Endothelial cell of umbilical vein (primary cell): ENCODE data around the gene SAP30L. TPM values are rescaled to one million over a fixed set of nuclear protein-coding genes. Genes with fewer than 3 reads are reported as not detected.

Experiments
- BruUV-seq: library from RNA; stranded (reverse); fragments of 400-500 nt; replicated peaks from 2 replicates; lab custom pipeline; 2021; lab: Mats Ljungman, UMichigan
- CTCF ChIA-PET: fragments of 300-600, 350-600 bp; sonication (Branson Sonifier 250); formaldehyde crosslinking; loops from one replicate; lab custom pipeline; 2021; ENCODE audit warnings: antibody characterized with exemption, inconsistent platforms; lab: Charles Lee
- POLR2A ChIA-PET: fragments of 300-600, 350-600 bp; sonication (Branson Sonifier 250); formaldehyde crosslinking; loops from one replicate; lab custom pipeline; 2021; ENCODE audit warnings: antibody characterized with exemption, inconsistent platforms; lab: Charles Lee
- DNase-seq: peaks from one replicate; pipeline ENCODE4 v3.0.0-alpha.2; 2011; ENCODE audit warnings: low read depth, low spot score
- FAIRE-seq: peaks from 2 replicates; lab custom pipeline; 2011; peaks lifted over from hg19 to GRCh38; lab: Jason Lieb, UNC
- H2AFZ ChIP-seq: 2 replicates; pipeline ENCODE4 v1.6.0; 2012; ENCODE audit warnings: low read depth, low read length, control low read depth, inconsistent platforms
- H3K27ac ChIP-seq: 2 replicates; pipeline ENCODE4 v1.5.1; 2011; ENCODE audit warnings: low read depth, mild to moderate bottlenecking, control low read depth, low read length, moderate library complexity; ENCODE audit not compliant: insufficient read depth
- H3K27me3 ChIP-seq, 2 experiments: 2 replicates each; pipeline versions ENCODE4 v1.6.0 to v1.6.1; 2011; ENCODE audit warnings: low read length in 2 of 2, mixed read lengths in 1 of 2; ENCODE audit not compliant: control insufficient read depth in 2 of 2, insufficient read depth in 2 of 2
- H3K36me3 ChIP-seq, 2 experiments: 2 replicates in 1 of 2; 3 replicates in 1 of 2; pipeline ENCODE4 v1.5.1; 2011; ENCODE audit warnings: low read length in 2 of 2, mild to moderate bottlenecking in 1 of 2, moderate library complexity in 1 of 2; ENCODE audit not compliant: control insufficient read depth in 2 of 2, insufficient read depth in 2 of 2; ENCODE audit errors: extremely low read depth in 1 of 2
- H3K4me1 ChIP-seq: 3 replicates; pipeline ENCODE4 v1.5.1; 2011; ENCODE audit warnings: mild to moderate bottlenecking, low read length; ENCODE audit not compliant: control insufficient read depth, insufficient read depth; ENCODE audit errors: extremely low read depth
- H3K4me2 ChIP-seq: 2 replicates; pipeline ENCODE4 v1.6.1; 2011; ENCODE audit warnings: low read length, control low read depth, mixed read lengths; ENCODE audit not compliant: insufficient read depth
- H3K4me3 ChIP-seq, 3 experiments: fragments of 200-600 bp in 1 of 3; sonication (generic), shearing (Covaris generic) in 1 of 3; replicated peaks in 1 of 3; 2 replicates each; pipeline ENCODE4 v1.5.1; 2011 to 2016; ENCODE audit warnings: control low read depth in 3 of 3, low read length in 3 of 3, mild to moderate bottlenecking in 2 of 3, inconsistent platforms in 1 of 3, low read depth in 1 of 3, moderate library complexity in 1 of 3; ENCODE audit not compliant: insufficient read depth in 1 of 3
- H3K79me2 ChIP-seq: 2 replicates; pipeline ENCODE4 v1.6.0; 2012; ENCODE audit warnings: low read length, inconsistent platforms; ENCODE audit not compliant: control insufficient read depth, insufficient read depth
- H3K9ac ChIP-seq: replicated peaks from 2 replicates; pipeline ENCODE3; 2011; ENCODE audit warnings: low read length, control low read depth; ENCODE audit not compliant: insufficient read depth; ENCODE audit errors: extremely low read depth
- H3K9me1 ChIP-seq: replicated peaks from 3 replicates; pipeline ENCODE4 v1.6.0; 2011; ENCODE audit warnings: mild to moderate bottlenecking, low read length; ENCODE audit not compliant: control insufficient read depth, insufficient read depth; ENCODE audit errors: extremely low read depth
- H3K9me3 ChIP-seq: replicated peaks from 2 replicates; pipeline ENCODE4 v1.5.1; 2012; ENCODE audit warnings: low read length, inconsistent platforms; ENCODE audit not compliant: control insufficient read depth, insufficient read depth
- H4K20me1 ChIP-seq: replicated peaks from 2 replicates; pipeline ENCODE3; 2011; ENCODE audit warnings: mild to moderate bottlenecking, low read length; ENCODE audit not compliant: control insufficient read depth, insufficient read depth; ENCODE audit errors: extremely low read depth
- FOS ChIP-seq: IDR thresholded peaks from 2 replicates; pipeline ENCODE4 v1.6.1; 2011; ENCODE audit warnings: mild to moderate bottlenecking, low read length, moderate library complexity, borderline replicate concordance; ENCODE audit not compliant: insufficient read depth
- JUN ChIP-seq: IDR thresholded peaks from 2 replicates; pipeline ENCODE4 v1.6.1; 2011; ENCODE audit warnings: borderline replicate concordance, low read depth; ENCODE audit not compliant: insufficient read length, insufficient read depth
- MYC ChIP-seq: IDR thresholded peaks from one replicate; pipeline ENCODE4 v1.6.1; 2011; ENCODE audit warnings: mild to moderate bottlenecking, low read depth, low read length
- POLR2AphosphoS5 ChIP-seq: IDR thresholded peaks from 2 replicates; pipeline ENCODE4 v1.6.1; 2012; ENCODE audit warnings: low read depth, mild to moderate bottlenecking, control low read depth, low read length, moderate library complexity; ENCODE audit not compliant: insufficient read depth
- dilution Hi-C: fragments of 300-500 bp; cut with MboI; formaldehyde crosslinking; loops from one replicate; pipeline ENCODE4 v1.15.0; 2019; ENCODE audit warnings: low sequenced_read_pairs; ENCODE audit not compliant: extremely low pct_ligation_motif_present
- intact Hi-C: fragments of 100-400 bp; cut with micrococcal nuclease; formaldehyde crosslinking; loops from one replicate; pipeline ENCODE4 v1.10.0; 2022
- polyA plus RNA-seq, 4 experiments: library from polyadenylated mRNA; depleted of rRNA in 3 of 4; stranded (reverse) in 3 of 4; unstranded in 1 of 4; fragments of >200 nt; gene quantifications; 2 replicates each; pipeline versions ENCODE4 v1.2.1 to v1.2.3, GENCODE V29; 2011 to 2012; ENCODE audit warnings: missing spikeins in 1 of 4
- total RNA-seq: library from RNA; stranded (reverse); gene quantifications from 2 replicates; pipeline ENCODE4 v1.2.3, GENCODE V29; 2021

SAP30L gene
- total and polyA plus RNA-seq, 2 donors (not counting 3 experiments of a cell fraction or from before 2014, with no cell fraction given): 18.1 to 37.8 TPM

- CTCF ChIA-PET: interaction anchor here (0.6 to 2.2 kb wide), 3 partner anchors 8 to 244 kb away, joined by 3 to 7 read pairs (median 3); no protein-coding TSS in a partner anchor
- Histone ChIP-seq H3K27me3 (no peaks in the 10 kb centered on the region), H3K9ac (no peak overlapping the region), H3K9me3 (no peaks in the 10 kb centered on the region), H3K36me3 (peaks cover 5 to 26% of the 10 kb centered on the region in 2 experiments), H3K4me1 (no peaks in the 10 kb centered on the region), H3K79me2 (no peaks in the 10 kb centered on the region), H3K4me3 (no peak overlapping the region), H3K9me1 (no peaks in the 10 kb centered on the region), H3K4me2 (no peak overlapping the region), H3K27ac (no peak overlapping the region), H2AFZ (no peak overlapping the region), H4K20me1 (no peaks in the 10 kb centered on the region)
- dilution Hi-C loops: no loop called here
- no TSS peak for BruUV-seq
- POLR2A ChIA-PET: no interaction called here
- TF ChIP-seq POLR2AphosphoS5 (no peak), FOS (no peak), MYC (no peak)
- FAIRE-seq (no peak), DNase-seq (no peak)
- intact Hi-C loops: no loop called here
Measured at GRCh38 chr5:154410008-154410407, 35.8 kb upstream of the SAP30L start.

DNA sequence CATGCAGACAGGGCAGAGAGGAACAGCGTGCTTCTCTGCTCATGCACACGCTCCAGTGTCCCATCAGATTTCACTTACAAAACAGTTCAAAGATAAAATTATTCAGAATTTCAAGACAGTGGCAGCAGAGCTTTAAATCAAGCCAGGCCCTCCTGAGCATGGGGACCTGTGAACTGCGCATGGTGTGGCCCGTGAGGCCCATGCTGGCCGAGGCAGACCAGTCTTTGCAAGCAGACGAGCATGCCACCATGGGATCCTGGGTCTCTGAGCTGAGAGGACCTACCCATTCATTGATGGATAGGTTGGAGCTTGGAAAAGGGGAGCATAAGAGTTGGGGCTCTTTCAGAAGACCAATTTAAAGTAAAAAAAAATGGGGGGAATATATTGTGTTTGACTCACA lies 35.0 kb upstream of the SAP30L start:
- H2AFZ ChIP-seq: no peak overlapping the region
- FAIRE-seq: no peak

More for the DNA sequence above, 35.0 kb upstream of the SAP30L start:
- POLR2A ChIA-PET: no interaction called here
- dilution Hi-C loops: no loop called here
- no peak overlapping the region for H3K4me3 ChIP-seq
- no peaks in the 10 kb centered on the region for H3K9me3 ChIP-seq
- H4K20me1 ChIP-seq: no peaks in the 10 kb centered on the region
- TF ChIP-seq JUN (no peak), FOS (no peak)
- no TSS peak for BruUV-seq
- intact Hi-C loops: no loop called here
- peaks cover 5 to 26% of the 10 kb centered on the region in 2 experiments for H3K36me3 ChIP-seq
- H3K4me1 ChIP-seq: no peaks in the 10 kb centered on the region
- H3K9ac ChIP-seq: no peak overlapping the region
- H3K27ac ChIP-seq: no peak overlapping the region
- no peak overlapping the region for H3K4me2 ChIP-seq
- H3K27me3 ChIP-seq: no peaks in the 10 kb centered on the region
- CTCF ChIA-PET: interaction anchor here (2.2 kb wide), 1 partner anchor 11 kb away, joined by 7 read pairs; no protein-coding TSS in a partner anchor
- DNase-seq: no peak
- no peaks in the 10 kb centered on the region for H3K79me2 ChIP-seq
- H3K9me1 ChIP-seq: no peaks in the 10 kb centered on the region
